Caco-2 (cell line): ENCODE measurements around the gene BTNL8. TPM values are rescaled to one million over a fixed set of nuclear protein-coding genes. Genes with fewer than 3 reads are reported as not detected.
A peak's percentile ranks its signal among the peaks of the same experiment; 100 is the strongest.

Experiments
- BruUV-seq: library from RNA; stranded (reverse); fragments of 400-500 nt; replicated peaks from 2 replicates; lab custom pipeline; 2021; lab: Mats Ljungman, UMichigan
- CTCF ChIA-PET: fragments of 300-600 bp; sonication (Branson Sonifier 250); formaldehyde crosslinking; loops from one replicate; lab custom pipeline; 2022; ENCODE audit warnings: antibody characterized with exemption; lab: Charles Lee
- POLR2A ChIA-PET: fragments of 300-600 bp; sonication (Branson Sonifier 250); formaldehyde crosslinking; loops from one replicate; lab custom pipeline; 2022; ENCODE audit warnings: antibody characterized with exemption; lab: Charles Lee
- DNase-seq, 2 experiments: peaks; one replicate each; pipeline versions ENCODE4 v3.0.0 to v3.0.0-alpha.2; 2020 to 2022
- H3K27me3 ChIP-seq: replicated peaks from 2 replicates; pipeline ENCODE4 v1.6.0; 2011; ENCODE audit warnings: low read length; ENCODE audit not compliant: control insufficient read depth, insufficient read depth
- H3K36me3 ChIP-seq: 2 replicates; pipeline ENCODE4 v1.5.1; 2011; ENCODE audit warnings: low read length; ENCODE audit not compliant: control insufficient read depth, insufficient read depth
- H3K4me1 ChIP-seq: fragments of 250-450 bp; sonication (Bioruptor Pico); 2 replicates; pipeline ENCODE4 v1.5.1; 2020; ENCODE audit warnings: mild to moderate bottlenecking
- H3K4me3 ChIP-seq: 2 replicates; pipeline ENCODE4 v1.5.1; 2011; ENCODE audit warnings: low read depth, mild to moderate bottlenecking, control low read depth, low read length
- H3K9me3 ChIP-seq: fragments of 250-450 bp; sonication (Bioruptor Pico); 2 replicates; pipeline ENCODE4 v1.5.1; 2020; ENCODE audit warnings: mild to moderate bottlenecking, moderate library complexity
- H3K27ac Mint-ChIP-seq: one replicate; pipeline ENCODE4 v1.8.0; 2022; ENCODE audit warnings: mixed read lengths; ENCODE audit not compliant: unreplicated experiment
- H3K27me3 Mint-ChIP-seq: one replicate; pipeline ENCODE4 v1.8.0; 2022; ENCODE audit warnings: mixed read lengths; ENCODE audit not compliant: insufficient read depth, unreplicated experiment
- H3K36me3 Mint-ChIP-seq: one replicate; pipeline ENCODE4 v1.8.0; 2022; ENCODE audit warnings: mild to moderate bottlenecking, mixed read lengths; ENCODE audit not compliant: insufficient read depth, unreplicated experiment
- H3K4me1 Mint-ChIP-seq: one replicate; pipeline ENCODE4 v1.8.0; 2022; ENCODE audit warnings: low read depth, mixed read lengths; ENCODE audit not compliant: unreplicated experiment
- H3K4me3 Mint-ChIP-seq: one replicate; pipeline ENCODE4 v1.8.0; 2022; ENCODE audit warnings: mild to moderate bottlenecking, moderate library complexity, mixed read lengths; ENCODE audit not compliant: unreplicated experiment
- H3K9me3 Mint-ChIP-seq: one replicate; pipeline ENCODE4 v1.8.0; 2022; ENCODE audit warnings: mixed read lengths; ENCODE audit not compliant: unreplicated experiment
- CTCF ChIP-seq, 2 experiments: fragments of 200-600 bp in 1 of 2; IDR thresholded peaks; 1 replicate in 1 of 2; 2 replicates in 1 of 2; pipeline versions ENCODE4 v1.5.1 to v1.8.0; 2011 to 2022; ENCODE audit warnings: antibody characterized with exemption in 1 of 2, control low read depth in 1 of 2, inconsistent platforms in 1 of 2, low read depth in 1 of 2, low read length in 1 of 2, mild to moderate bottlenecking in 1 of 2, moderate library complexity in 1 of 2; ENCODE audit not compliant: insufficient read depth in 1 of 2, severe bottlenecking in 1 of 2, unreplicated experiment in 1 of 2
- intact Hi-C: fragments of 100-400 bp; cut with micrococcal nuclease; formaldehyde crosslinking; loops from one replicate; pipeline ENCODE4 v1.10.0; 2022; ENCODE audit not compliant: unreplicated experiment
- total RNA-seq: library from RNA; stranded (reverse); gene quantifications from 2 replicates; pipeline ENCODE4 v1.2.3, GENCODE V29; 2022

BTNL8 gene
- total RNA-seq, 1 experiment from 2014 or later: 6.0 TPM

GRCh38 chr5:180853848-180854176 lies 45.1 kb upstream of the BTNL8 start:
- DNase-seq: no peak
- H3K4me1 Mint-ChIP-seq: peaks cover 2% of the 10 kb centered on the region
- H3K9me3 Mint-ChIP-seq: peaks cover 14% of the 10 kb centered on the region
- peaks cover 19% of the 10 kb centered on the region for H3K9me3 ChIP-seq
- no peak overlapping the region for H3K27ac Mint-ChIP-seq
- ChIA-PET CTCF (no interaction called here), POLR2A (no interaction called here)
- peaks cover 52% of the 10 kb centered on the region for H3K36me3 Mint-ChIP-seq
- no peaks in the 10 kb centered on the region for H3K27me3 Mint-ChIP-seq
- no peaks in the 10 kb centered on the region for H3K27me3 ChIP-seq
- H3K4me1 ChIP-seq: no peaks in the 10 kb centered on the region
- BruUV-seq: no TSS peak
- no peak overlapping the region for H3K4me3 ChIP-seq
- peaks cover 27% of the 10 kb centered on the region for H3K36me3 ChIP-seq
- no peak overlapping the region for H3K4me3 Mint-ChIP-seq
- TF ChIP-seq CTCF (IDR thresholded peaks at IDR 0.05; ENCODE audit: insufficient read depth in 1 of 2, low read depth in 1 of 2, low read length in 1 of 2, severe bottlenecking in 1 of 2, unreplicated experiment in 1 of 2): no peak
- intact Hi-C loops: no loop called here

- no peak for TF ChIP-seq CTCF (IDR thresholded peaks at IDR 0.05; ENCODE audit: insufficient read depth in 1 of 2, low read depth in 1 of 2, low read length in 1 of 2, severe bottlenecking in 1 of 2, unreplicated experiment in 1 of 2)
- no TSS peak for BruUV-seq
- Histone ChIP-seq H3K4me1 (peaks cover 10% of the 10 kb centered on the region; the same call in 1 of the 2 replicates), H3K27me3 (no peaks in the 10 kb centered on the region), H3K9me3 (no peaks in the 10 kb centered on the region), H3K36me3 (peaks cover 2% of the 10 kb centered on the region), H3K4me3 (no peak overlapping the region)
- ChIA-PET CTCF (no interaction called here), POLR2A (no interaction called here)
- intact Hi-C loops: no loop called here
- H3K4me1 Mint-ChIP-seq: peaks cover 18% of the 10 kb centered on the region
- H3K27me3 Mint-ChIP-seq: no peaks in the 10 kb centered on the region
- DNase-seq: no peak
- H3K9me3 Mint-ChIP-seq: no peaks in the 10 kb centered on the region
- H3K4me3 Mint-ChIP-seq: no peak overlapping the region
- H3K27ac Mint-ChIP-seq: peak overlapping the region; percentile 2
- peaks cover 24% of the 10 kb centered on the region for H3K36me3 Mint-ChIP-seq
Measured at GRCh38 chr5:180858586-180858985, 40.4 kb upstream of the BTNL8 start.

- no TSS peak for BruUV-seq
- Histone ChIP-seq H3K4me3 (peak overlapping the region; percentile 87), H3K27me3 (no peaks in the 10 kb centered on the region), H3K36me3 (peaks cover 2% of the 10 kb centered on the region), H3K4me1 (peaks cover 10% of the 10 kb centered on the region; the same call in 1 of the 2 replicates), H3K9me3 (no peaks in the 10 kb centered on the region)
- peaks cover 19% of the 10 kb centered on the region for H3K4me1 Mint-ChIP-seq
- no peaks in the 10 kb centered on the region for H3K27me3 Mint-ChIP-seq
- H3K4me3 Mint-ChIP-seq: peak overlapping the region; percentile 92
- intact Hi-C loops: loop anchor here (1.0 to 5.0 kb wide), 5 partner anchors 29 to 324 kb away; no protein-coding TSS in a partner anchor
- TF ChIP-seq CTCF (IDR thresholded peaks at IDR 0.05; ENCODE audit: insufficient read depth in 1 of 2, low read depth in 1 of 2, low read length in 1 of 2, severe bottlenecking in 1 of 2, unreplicated experiment in 1 of 2): peak; percentile 13 to 31
- H3K36me3 Mint-ChIP-seq: peaks cover 21% of the 10 kb centered on the region
- DNase-seq: peak; percentile 62 to 68
- H3K9me3 Mint-ChIP-seq: no peaks in the 10 kb centered on the region
- CTCF ChIA-PET: interaction anchor here (0.6 to 1.8 kb wide), 9 partner anchors 9 to 734 kb away, joined by 3 to 11 read pairs (median 5); no protein-coding TSS in a partner anchor
- H3K27ac Mint-ChIP-seq: peak overlapping the region; percentile 87
- POLR2A ChIA-PET: interaction anchor here (0.6 to 1.4 kb wide), 15 partner anchors 9 to 404 kb away, joined by 3 to 10 read pairs (median 4); no protein-coding TSS in a partner anchor
Measured at GRCh38 chr5:180860273-180860886, 38.6 kb upstream of the BTNL8 start.
